ENCODE results near the gene TMEM62.
A peak's percentile ranks its signal among the peaks of the same experiment; 100 is the strongest.
"Not testable (repeated sequence)": the region's sequence is repeated elsewhere in the genome, so short reads cannot be mapped to it uniquely, and the experiment has no call there.

The TMEM62 gene

GRCh38 chr15:43121863-43122262 is 11.5 kb upstream of the TMEM62 start:
- no peak for DNase-seq

GRCh38 chr15:43125100-43125661 is 8.2 kb upstream of the TMEM62 start:
- DNase-seq = no peak

- DNase-seq = no peak
Measured at GRCh38 chr15:43126356-43126755, 7.0 kb upstream of the TMEM62 start.

GRCh38 chr15:43127752-43128151 is 5.6 kb upstream of the TMEM62 start:
- DNase-seq = no peak

GRCh38 chr15:43128174-43128979 is 5.0 kb upstream of the TMEM62 start:
- DNase-seq = not testable (repeated sequence)

GRCh38 chr15:43128980-43129335 is 4.4 kb upstream of the TMEM62 start:
- no peak for DNase-seq

- DNase-seq = peak in 2 of 56 donors; percentile 4 to 37
Measured at GRCh38 chr15:43132830-43133429, 456 bp upstream of the TMEM62 start.

GRCh38 chr15:43134157-43134635 is 810 bp downstream of the TMEM62 start:
- DNase-seq = peak in 9 of 56 donors; percentile 25 to 53 (median 35)

- DNase-seq = no peak
Measured at GRCh38 chr15:43135351-43135750, 2.0 kb downstream of the TMEM62 start.

GRCh38 chr15:43143203-43143941 is 10.0 kb downstream of the TMEM62 start:
- DNase-seq = no peak

- no peak for DNase-seq
Measured at GRCh38 chr15:43144512-43144911, 11.1 kb downstream of the TMEM62 start.

- DNase-seq = no peak
Measured at GRCh38 chr15:43146184-43146583, 12.8 kb downstream of the TMEM62 start.

GRCh38 chr15:43150191-43150929 is 17.0 kb downstream of the TMEM62 start:
- DNase-seq = no peak

GRCh38 chr15:43151688-43152087 is 18.3 kb downstream of the TMEM62 start:
- no peak for DNase-seq

- no peak for DNase-seq
Measured at GRCh38 chr15:43153269-43153668, 19.9 kb downstream of the TMEM62 start.

- DNase-seq = no peak
Measured at GRCh38 chr15:43165801-43166325, 32.5 kb downstream of the TMEM62 start.

- not testable (repeated sequence) for DNase-seq
Measured at GRCh38 chr15:43167261-43167660, 33.9 kb downstream of the TMEM62 start.

- peak in 12 of 56 donors; percentile 2 to 17 (median 7) for DNase-seq
Measured at GRCh38 chr15:43168192-43169107, 35.1 kb downstream of the TMEM62 start.

- DNase-seq = no peak
Measured at GRCh38 chr15:43169888-43170287, 36.5 kb downstream of the TMEM62 start.
